Caco-2 (cell line): ENCODE measurements around the gene CASP9. TPM values are rescaled to one million over a fixed set of nuclear protein-coding genes. Genes with fewer than 3 reads are reported as not detected.
"Not testable (repeated sequence)": the region's sequence is repeated elsewhere in the genome, so short reads cannot be mapped to it uniquely, and the experiment has no call there.

ENCODE experiments used
- BruUV-seq: library from RNA; stranded (reverse); fragments of 400-500 nt; replicated peaks from 2 replicates; lab custom pipeline; 2021; lab: Mats Ljungman, UMichigan
- CTCF ChIA-PET: fragments of 300-600 bp; sonication (Branson Sonifier 250); formaldehyde crosslinking; loops from one replicate; lab custom pipeline; 2022; ENCODE audit warnings: antibody characterized with exemption; lab: Charles Lee
- POLR2A ChIA-PET: fragments of 300-600 bp; sonication (Branson Sonifier 250); formaldehyde crosslinking; loops from one replicate; lab custom pipeline; 2022; ENCODE audit warnings: antibody characterized with exemption; lab: Charles Lee
- DNase-seq, 2 experiments: peaks; one replicate each; pipeline versions ENCODE4 v3.0.0 to v3.0.0-alpha.2; 2020 to 2022
- H3K27me3 ChIP-seq: replicated peaks from 2 replicates; pipeline ENCODE4 v1.6.0; 2011; ENCODE audit warnings: low read length; ENCODE audit not compliant: control insufficient read depth, insufficient read depth
- H3K36me3 ChIP-seq: 2 replicates; pipeline ENCODE4 v1.5.1; 2011; ENCODE audit warnings: low read length; ENCODE audit not compliant: control insufficient read depth, insufficient read depth
- H3K4me1 ChIP-seq: fragments of 250-450 bp; sonication (Bioruptor Pico); 2 replicates; pipeline ENCODE4 v1.5.1; 2020; ENCODE audit warnings: mild to moderate bottlenecking
- H3K4me3 ChIP-seq: 2 replicates; pipeline ENCODE4 v1.5.1; 2011; ENCODE audit warnings: low read depth, mild to moderate bottlenecking, control low read depth, low read length
- H3K9me3 ChIP-seq: fragments of 250-450 bp; sonication (Bioruptor Pico); 2 replicates; pipeline ENCODE4 v1.5.1; 2020; ENCODE audit warnings: mild to moderate bottlenecking, moderate library complexity
- H3K27ac Mint-ChIP-seq: one replicate; pipeline ENCODE4 v1.8.0; 2022; ENCODE audit warnings: mixed read lengths; ENCODE audit not compliant: unreplicated experiment
- H3K27me3 Mint-ChIP-seq: one replicate; pipeline ENCODE4 v1.8.0; 2022; ENCODE audit warnings: mixed read lengths; ENCODE audit not compliant: insufficient read depth, unreplicated experiment
- H3K36me3 Mint-ChIP-seq: one replicate; pipeline ENCODE4 v1.8.0; 2022; ENCODE audit warnings: mild to moderate bottlenecking, mixed read lengths; ENCODE audit not compliant: insufficient read depth, unreplicated experiment
- H3K4me1 Mint-ChIP-seq: one replicate; pipeline ENCODE4 v1.8.0; 2022; ENCODE audit warnings: low read depth, mixed read lengths; ENCODE audit not compliant: unreplicated experiment
- H3K4me3 Mint-ChIP-seq: one replicate; pipeline ENCODE4 v1.8.0; 2022; ENCODE audit warnings: mild to moderate bottlenecking, moderate library complexity, mixed read lengths; ENCODE audit not compliant: unreplicated experiment
- H3K9me3 Mint-ChIP-seq: one replicate; pipeline ENCODE4 v1.8.0; 2022; ENCODE audit warnings: mixed read lengths; ENCODE audit not compliant: unreplicated experiment
- intact Hi-C: fragments of 100-400 bp; cut with micrococcal nuclease; formaldehyde crosslinking; loops from one replicate; pipeline ENCODE4 v1.10.0; 2022; ENCODE audit not compliant: unreplicated experiment
- total RNA-seq: library from RNA; stranded (reverse); gene quantifications from 2 replicates; pipeline ENCODE4 v1.2.3, GENCODE V29; 2022
- TF ChIP-seq, protein P1 (sequence below), 2 experiments: fragments of 200-600 bp in 1 of 2; IDR thresholded peaks; 1 replicate in 1 of 2; 2 replicates in 1 of 2; pipeline versions ENCODE4 v1.5.1 to v1.8.0; 2011 to 2022; ENCODE audit warnings: antibody characterized with exemption in 1 of 2, control low read depth in 1 of 2, inconsistent platforms in 1 of 2, low read depth in 1 of 2, low read length in 1 of 2, mild to moderate bottlenecking in 1 of 2, moderate library complexity in 1 of 2; ENCODE audit not compliant: insufficient read depth in 1 of 2, severe bottlenecking in 1 of 2, unreplicated experiment in 1 of 2

Gene CASP9
- total RNA-seq, 1 experiment from 2014 or later = 9.9 TPM

DNA sequence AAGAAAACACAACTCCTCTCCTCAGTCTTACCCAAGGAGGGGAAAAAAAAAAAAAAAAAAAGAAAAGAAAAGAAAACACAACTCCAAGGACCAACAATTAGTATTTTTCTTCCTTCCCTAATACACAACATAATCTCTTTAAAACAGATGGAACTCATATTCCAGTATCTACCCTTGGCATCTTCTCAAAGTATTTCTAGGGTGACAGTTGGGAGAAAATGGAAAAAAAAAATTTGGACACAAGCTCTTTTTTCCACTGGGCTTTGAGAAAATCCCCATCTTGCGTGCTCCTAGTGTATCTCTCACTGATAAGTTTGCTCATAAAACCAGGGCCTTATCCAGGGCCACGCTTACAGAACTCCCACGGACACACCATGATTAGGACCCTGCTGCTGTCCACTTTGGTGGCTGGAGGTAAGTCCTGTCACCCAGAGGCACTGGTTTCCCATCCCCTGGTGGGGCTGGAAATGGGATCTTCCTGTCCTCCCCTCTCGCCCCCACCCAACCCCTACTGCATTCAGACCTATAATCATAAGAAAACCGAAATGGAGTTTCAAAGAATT is 48.2 kb downstream of the CASP9 start, which contains the start of gene CELA2B:
Gene CELA2B (plus strand): TSS at position 353 of the 563 bp plus-strand sequence. CDS start 22 bp downstream, at position 375.
- Histone ChIP-seq H3K27me3 (no peaks in the 10 kb centered on the region), H3K36me3 (no peaks in the 10 kb centered on the region), H3K4me3 (no peak within 1 kb of the TSS), H3K4me1 (no peaks in the 10 kb centered on the region), H3K9me3 (no peaks in the 10 kb centered on the region)
- Mint-ChIP-seq H3K36me3 (no peaks in the 10 kb centered on the region), H3K9me3 (no peaks in the 10 kb centered on the region), H3K4me1 (no peaks in the 10 kb centered on the region), H3K4me3 (no peak within 1 kb of the TSS), H3K27me3 (no peaks in the 10 kb centered on the region), H3K27ac (no peak within 1 kb of the TSS)
- TF ChIP-seq, protein P1, sequence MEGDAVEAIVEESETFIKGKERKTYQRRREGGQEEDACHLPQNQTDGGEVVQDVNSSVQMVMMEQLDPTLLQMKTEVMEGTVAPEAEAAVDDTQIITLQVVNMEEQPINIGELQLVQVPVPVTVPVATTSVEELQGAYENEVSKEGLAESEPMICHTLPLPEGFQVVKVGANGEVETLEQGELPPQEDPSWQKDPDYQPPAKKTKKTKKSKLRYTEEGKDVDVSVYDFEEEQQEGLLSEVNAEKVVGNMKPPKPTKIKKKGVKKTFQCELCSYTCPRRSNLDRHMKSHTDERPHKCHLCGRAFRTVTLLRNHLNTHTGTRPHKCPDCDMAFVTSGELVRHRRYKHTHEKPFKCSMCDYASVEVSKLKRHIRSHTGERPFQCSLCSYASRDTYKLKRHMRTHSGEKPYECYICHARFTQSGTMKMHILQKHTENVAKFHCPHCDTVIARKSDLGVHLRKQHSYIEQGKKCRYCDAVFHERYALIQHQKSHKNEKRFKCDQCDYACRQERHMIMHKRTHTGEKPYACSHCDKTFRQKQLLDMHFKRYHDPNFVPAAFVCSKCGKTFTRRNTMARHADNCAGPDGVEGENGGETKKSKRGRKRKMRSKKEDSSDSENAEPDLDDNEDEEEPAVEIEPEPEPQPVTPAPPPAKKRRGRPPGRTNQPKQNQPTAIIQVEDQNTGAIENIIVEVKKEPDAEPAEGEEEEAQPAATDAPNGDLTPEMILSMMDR (IDR thresholded peaks at IDR 0.05; ENCODE audit: insufficient read depth in 1 of 2, low read depth in 1 of 2, low read length in 1 of 2, severe bottlenecking in 1 of 2, unreplicated experiment in 1 of 2) = no peak
- ChIA-PET CTCF (no interaction called here), POLR2A (no interaction called here)
- DNase-seq = no peak
- no TSS peak for BruUV-seq
- intact Hi-C loops = no loop called here

DNA sequence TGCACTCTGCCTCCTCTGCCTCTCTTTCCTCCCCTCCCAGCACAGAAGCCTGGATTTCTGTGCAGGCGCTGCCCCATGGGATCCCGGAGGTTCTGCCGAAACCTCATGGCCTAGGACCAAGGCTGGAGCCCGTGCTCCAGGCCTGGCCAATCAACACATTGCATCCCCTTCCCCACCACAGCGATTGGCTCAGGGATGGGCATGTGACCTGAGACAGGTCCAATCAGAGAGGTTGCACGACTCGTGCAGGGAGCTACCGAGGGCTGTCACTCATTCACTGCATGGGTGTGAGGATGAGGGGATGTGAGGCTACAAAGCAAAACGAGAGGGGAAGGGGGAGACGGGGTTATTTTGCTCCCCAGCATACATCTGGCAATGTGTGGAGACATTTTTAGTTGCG is 51.4 kb downstream of the CASP9 start:
- H3K4me1 ChIP-seq = no peaks in the 10 kb centered on the region
- POLR2A ChIA-PET = no interaction called here
- H3K9me3 ChIP-seq = no peaks in the 10 kb centered on the region
- BruUV-seq = no TSS peak
- no peaks in the 10 kb centered on the region for H3K36me3 Mint-ChIP-seq
- H3K9me3 Mint-ChIP-seq = no peaks in the 10 kb centered on the region
- H3K4me3 ChIP-seq = no peak overlapping the region
- CTCF ChIA-PET = no interaction called here
- H3K27me3 ChIP-seq = no peaks in the 10 kb centered on the region
- no peak for DNase-seq
- no peaks in the 10 kb centered on the region for H3K4me1 Mint-ChIP-seq
- H3K4me3 Mint-ChIP-seq = no peak overlapping the region
- H3K27ac Mint-ChIP-seq = no peak overlapping the region
- intact Hi-C loops = no loop called here
- no peaks in the 10 kb centered on the region for H3K36me3 ChIP-seq
- H3K27me3 Mint-ChIP-seq = no peaks in the 10 kb centered on the region
- TF ChIP-seq, protein P1 (IDR thresholded peaks at IDR 0.05; ENCODE audit: insufficient read depth in 1 of 2, low read depth in 1 of 2, low read length in 1 of 2, severe bottlenecking in 1 of 2, unreplicated experiment in 1 of 2) = no peak

DNA sequence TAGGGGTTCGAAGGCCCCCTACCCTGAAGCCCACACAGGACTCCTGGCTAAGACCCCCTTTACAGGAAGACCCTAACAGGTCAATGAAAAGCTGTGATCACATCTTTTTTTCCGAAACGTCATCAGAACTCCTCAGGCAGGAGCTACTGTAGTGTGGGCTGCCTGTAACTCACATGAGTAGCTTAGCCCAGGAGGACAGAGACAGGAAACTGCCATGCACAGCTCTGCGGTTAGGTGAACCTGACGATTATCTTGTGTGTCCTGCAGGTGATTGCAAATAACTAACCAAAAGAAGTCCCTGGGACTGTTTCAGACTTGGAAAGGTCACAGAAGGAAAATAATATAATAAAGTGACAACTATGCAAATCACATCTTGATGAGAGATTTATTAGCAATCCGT is 52.3 kb downstream of the CASP9 start:
- H3K4me3 Mint-ChIP-seq, H3K4me3 ChIP-seq, H3K36me3 Mint-ChIP-seq, BruUV-seq, H3K36me3 ChIP-seq, H3K9me3 ChIP-seq, H3K4me1 ChIP-seq, H3K27ac Mint-ChIP-seq, H3K27me3 Mint-ChIP-seq, H3K9me3 Mint-ChIP-seq, H3K27me3 ChIP-seq, H3K4me1 Mint-ChIP-seq, intact Hi-C loops, CTCF ChIA-PET, DNase-seq, POLR2A ChIA-PET: not testable (repeated sequence)

DNA sequence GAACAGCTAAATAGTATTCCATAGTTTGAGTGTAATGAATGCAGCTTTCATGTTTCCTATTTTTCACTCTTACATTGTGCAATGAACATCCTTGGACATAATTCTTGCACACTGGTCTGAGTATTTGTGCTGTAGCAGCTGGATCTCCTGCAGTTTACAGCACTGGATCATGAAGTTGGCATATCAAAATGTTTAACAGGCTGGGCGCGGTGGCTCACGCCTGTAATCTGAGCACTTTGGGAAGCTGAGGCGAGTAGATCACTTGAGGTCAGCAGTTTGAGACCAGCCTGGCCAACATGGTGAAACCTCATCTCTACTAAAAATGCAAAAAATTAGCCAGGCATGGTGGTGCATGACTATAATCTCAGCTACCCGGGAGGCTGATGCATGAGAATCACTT is 52.9 kb downstream of the CASP9 start:
- POLR2A ChIA-PET, H3K4me1 ChIP-seq, H3K4me1 Mint-ChIP-seq, H3K36me3 Mint-ChIP-seq, H3K9me3 ChIP-seq, H3K27ac Mint-ChIP-seq, H3K4me3 Mint-ChIP-seq, H3K27me3 Mint-ChIP-seq, CTCF ChIA-PET, H3K4me3 ChIP-seq, H3K27me3 ChIP-seq, BruUV-seq, H3K9me3 Mint-ChIP-seq, DNase-seq, intact Hi-C loops, H3K36me3 ChIP-seq: not testable (repeated sequence)

DNA sequence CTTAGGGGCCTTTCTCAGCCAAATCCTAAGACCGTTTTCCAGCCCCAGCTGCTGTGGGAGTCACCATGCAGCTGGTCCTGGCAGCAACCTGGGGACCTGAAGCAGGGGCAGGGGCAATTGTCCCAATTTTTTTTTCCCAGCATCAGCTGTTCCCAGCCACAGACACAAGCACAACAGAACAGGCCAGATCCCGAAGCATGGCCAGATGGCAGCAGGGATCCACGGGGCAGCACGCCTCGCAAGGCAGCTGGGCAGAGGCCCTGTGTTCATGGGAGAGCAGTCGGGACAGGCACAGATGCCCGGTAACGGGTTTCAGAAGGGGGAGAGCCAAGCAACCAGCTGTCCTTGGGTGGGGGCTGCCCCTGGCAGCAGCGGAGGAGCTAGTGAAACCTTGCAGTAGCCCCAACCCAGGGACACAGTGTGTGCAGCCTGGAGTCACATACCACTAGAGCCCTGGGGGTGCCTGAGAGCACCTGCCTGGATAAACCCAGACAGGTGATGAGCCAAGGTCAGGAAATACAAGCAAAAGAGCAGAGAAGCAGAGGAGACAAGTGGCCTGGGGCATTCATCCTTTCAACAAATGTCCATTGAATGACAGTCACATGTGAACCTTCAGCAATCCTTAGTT is 54.1 kb downstream of the CASP9 start:
- POLR2A ChIA-PET, H3K27me3 Mint-ChIP-seq, H3K4me3 ChIP-seq, H3K4me3 Mint-ChIP-seq, BruUV-seq, H3K4me1 Mint-ChIP-seq, H3K27me3 ChIP-seq, DNase-seq, H3K9me3 ChIP-seq, H3K4me1 ChIP-seq, H3K36me3 Mint-ChIP-seq, H3K36me3 ChIP-seq, intact Hi-C loops, H3K9me3 Mint-ChIP-seq, CTCF ChIA-PET, H3K27ac Mint-ChIP-seq: not testable (repeated sequence)
